CD4-positive, alpha-beta T cell treated with Interleukin-12 subunit alpha and Interleukin-12 subunit beta, for 1 hour (primary cell): ENCODE results near the gene NR4A1.
A peak's percentile ranks its signal among the peaks of the same experiment; 100 is the strongest.
"Not testable (repeated sequence)": the region's sequence is repeated elsewhere in the genome, so short reads cannot be mapped to it uniquely, and the experiment has no call there.

ENCODE experiments used
- DNase-seq: peaks from one replicate; pipeline ENCODE4 v3.0.0-alpha.2; 2020

NR4A1 gene

GRCh38 chr12:52082026-52082668 lies 30.9 kb downstream of the NR4A1 start:
- no peak for DNase-seq

- no peak for DNase-seq
Observed at GRCh38 chr12:52082669-52082987, 31.4 kb downstream of the NR4A1 start.

GRCh38 chr12:52082988-52083637 lies 31.9 kb downstream of the NR4A1 start:
- DNase-seq: peak; percentile 72

- DNase-seq: no peak
Observed at GRCh38 chr12:52083638-52083996, 32.4 kb downstream of the NR4A1 start.

- DNase-seq: no peak
Observed at GRCh38 chr12:52084491-52085231, 33.4 kb downstream of the NR4A1 start.

GRCh38 chr12:52085682-52086180 lies 34.5 kb downstream of the NR4A1 start:
- DNase-seq: no peak

GRCh38 chr12:52086366-52086765 lies 35.1 kb downstream of the NR4A1 start:
- DNase-seq: no peak

GRCh38 chr12:52086944-52087835 lies 35.9 kb downstream of the NR4A1 start:
- no peak for DNase-seq

- no peak for DNase-seq
Observed at GRCh38 chr12:52087961-52088820, 36.9 kb downstream of the NR4A1 start.

- DNase-seq: no peak
Observed at GRCh38 chr12:52089491-52089890, 38.2 kb downstream of the NR4A1 start.

GRCh38 chr12:52090291-52090690 lies 39.0 kb downstream of the NR4A1 start:
- DNase-seq: no peak

- no peak for DNase-seq
Observed at GRCh38 chr12:52091061-52091460, 39.8 kb downstream of the NR4A1 start.

- DNase-seq: no peak
Observed at GRCh38 chr12:52091869-52092268, 40.6 kb downstream of the NR4A1 start.

GRCh38 chr12:52093346-52093745 lies 42.1 kb downstream of the NR4A1 start:
- DNase-seq: no peak

GRCh38 chr12:52096332-52097044 lies 45.2 kb downstream of the NR4A1 start:
- DNase-seq: no peak

GRCh38 chr12:52097045-52097666 lies 45.9 kb downstream of the NR4A1 start:
- DNase-seq: no peak

GRCh38 chr12:52104431-52105089 lies 53.3 kb downstream of the NR4A1 start:
- DNase-seq: not testable (repeated sequence)
